T-helper 1 cell treated with Interleukin-12 subunit alpha and Interleukin-12 subunit beta and Interleukin-4 antibody, amounts not matched to agents 30 μg/mL and 1 μg/mL, for 36 hours (primary cell): ENCODE results near the gene ELFN1.

Source experiments
- H3K27ac Mint-ChIP-seq: one replicate; pipeline ENCODE4 v1.8.0; 2021; ENCODE audit warnings: mild to moderate bottlenecking, mixed read lengths
- H3K27me3 Mint-ChIP-seq: one replicate; pipeline ENCODE4 v1.8.0; 2021; ENCODE audit warnings: low read depth, mixed read lengths
- H3K36me3 Mint-ChIP-seq: one replicate; pipeline ENCODE4 v1.8.0; 2021; ENCODE audit warnings: low read depth, mixed read lengths
- H3K4me1 Mint-ChIP-seq: one replicate; pipeline ENCODE4 v1.8.0; 2021; ENCODE audit warnings: low read depth, mixed read lengths
- H3K4me3 Mint-ChIP-seq: one replicate; pipeline ENCODE4 v1.8.0; 2021; ENCODE audit warnings: mild to moderate bottlenecking, moderate library complexity, mixed read lengths
- H3K9me3 Mint-ChIP-seq: one replicate; pipeline ENCODE4 v1.8.0; 2021; ENCODE audit warnings: mixed read lengths

The ELFN1 gene

DNA sequence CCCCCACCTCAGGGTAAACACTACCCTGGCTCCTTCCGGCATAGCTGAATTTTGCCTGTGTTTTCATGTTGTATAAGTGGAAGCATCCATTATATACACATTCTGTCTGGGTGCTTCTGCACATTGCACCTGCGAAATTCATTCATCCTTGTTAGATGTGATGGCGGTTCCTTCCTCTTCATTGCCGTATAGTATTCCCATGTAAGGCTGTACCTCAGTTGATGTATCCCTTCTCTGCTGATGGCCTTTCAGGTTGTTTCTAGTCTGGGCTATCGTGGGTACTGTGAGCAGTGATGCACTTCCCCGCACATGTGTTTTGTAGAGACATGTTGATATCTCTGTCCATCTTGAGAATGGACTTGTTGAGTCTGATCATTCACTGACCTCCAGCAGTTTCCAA is 28.9 kb downstream of the ELFN1 start:
- Mint-ChIP-seq H3K4me1 (no peaks in the 10 kb centered on the region), H3K36me3 (no peaks in the 10 kb centered on the region), H3K27me3 (no peaks in the 10 kb centered on the region), H3K4me3 (no peak overlapping the region), H3K27ac (no peak overlapping the region), H3K9me3 (peaks cover 24% of the 10 kb centered on the region)

DNA sequence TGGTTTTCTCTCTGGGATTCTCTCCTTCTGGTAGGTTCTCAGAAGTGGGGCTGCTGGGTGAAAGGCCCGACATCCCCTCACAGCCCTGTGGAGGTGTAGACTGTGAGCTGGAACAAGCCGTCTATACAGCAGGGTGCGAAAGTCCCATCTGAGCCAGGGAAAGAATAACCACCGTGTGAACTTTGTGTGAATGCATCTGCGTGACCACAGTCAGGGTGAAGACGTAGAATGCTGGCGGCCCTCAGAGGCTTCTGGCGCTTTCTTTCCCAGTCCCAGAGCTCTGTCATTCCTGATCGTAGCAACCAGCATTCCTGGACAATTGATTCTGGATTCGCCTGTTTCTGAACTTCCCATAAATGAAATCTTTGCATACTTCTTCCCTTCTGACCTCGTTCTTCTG is 30.0 kb downstream of the ELFN1 start:
- peaks cover 24% of the 10 kb centered on the region for H3K9me3 Mint-ChIP-seq
- H3K27me3 Mint-ChIP-seq, result no peaks in the 10 kb centered on the region
- H3K27ac Mint-ChIP-seq, result no peak overlapping the region
- no peaks in the 10 kb centered on the region for H3K36me3 Mint-ChIP-seq
- H3K4me3 Mint-ChIP-seq, result no peak overlapping the region
- H3K4me1 Mint-ChIP-seq, result no peaks in the 10 kb centered on the region

DNA sequence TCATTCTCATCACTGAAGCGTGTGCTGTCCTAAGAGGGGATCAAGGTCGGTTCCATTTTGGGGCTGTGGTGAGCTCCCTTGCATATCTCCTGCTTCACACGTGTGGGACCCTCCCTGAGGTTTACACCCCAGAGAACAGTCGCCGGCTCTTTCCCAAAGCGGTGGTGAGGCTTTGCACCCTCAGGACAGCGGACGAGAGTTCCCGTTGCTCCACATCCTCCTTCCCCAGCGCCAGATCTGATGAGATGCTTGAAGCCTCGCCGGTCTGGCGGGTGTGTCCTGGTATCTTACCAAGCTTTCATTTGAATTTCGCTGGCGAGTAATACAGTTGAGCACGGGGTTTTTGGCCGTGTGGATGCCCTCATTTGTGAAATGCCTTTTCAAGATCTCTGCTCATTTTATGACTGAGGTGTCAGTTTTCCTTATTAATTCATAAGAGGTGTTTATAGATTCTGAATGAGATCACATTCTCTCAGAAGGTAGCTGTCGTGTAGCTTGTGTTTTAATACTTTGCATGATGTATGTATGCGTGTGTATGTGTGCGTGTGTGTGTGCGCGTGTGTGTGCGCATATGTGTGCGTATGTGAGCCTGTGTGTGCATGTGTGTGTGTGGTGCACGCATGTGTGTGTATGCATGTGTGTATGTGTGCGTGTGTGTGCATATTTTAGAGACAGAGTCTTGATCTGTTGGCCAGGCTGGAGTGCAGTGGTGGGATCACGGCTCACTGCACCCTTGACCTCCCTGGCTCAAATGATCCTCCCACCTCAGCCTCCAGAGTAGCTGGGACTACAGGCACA is 30.7 kb downstream of the ELFN1 start:
- H3K27ac Mint-ChIP-seq, result no peak overlapping the region
- H3K9me3 Mint-ChIP-seq, result peaks cover 24% of the 10 kb centered on the region
- no peaks in the 10 kb centered on the region for H3K36me3 Mint-ChIP-seq
- no peaks in the 10 kb centered on the region for H3K4me1 Mint-ChIP-seq
- H3K4me3 Mint-ChIP-seq, result no peak overlapping the region
- H3K27me3 Mint-ChIP-seq, result no peaks in the 10 kb centered on the region

DNA sequence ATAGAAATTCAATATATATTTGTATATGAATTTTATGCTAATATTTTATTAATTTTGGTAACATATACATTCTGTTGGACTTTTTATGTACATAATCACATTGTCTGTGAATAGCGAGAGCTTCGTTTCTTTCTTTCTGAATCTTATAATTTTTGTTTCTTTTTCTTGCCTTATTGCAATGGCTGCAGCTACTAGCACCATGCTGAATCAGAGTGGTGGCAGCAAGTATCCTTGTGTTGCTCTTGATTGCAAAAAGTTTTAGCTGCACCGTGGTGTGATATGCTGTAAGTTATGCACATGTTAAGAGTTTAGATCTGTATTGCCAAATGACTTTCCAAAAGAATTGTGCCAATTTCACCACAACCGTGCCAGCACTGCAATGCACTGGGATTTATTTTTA is 32.6 kb downstream of the ELFN1 start:
- Mint-ChIP-seq H3K27me3 (no peaks in the 10 kb centered on the region), H3K9me3 (peaks cover 24% of the 10 kb centered on the region), H3K4me3 (no peak overlapping the region), H3K36me3 (no peaks in the 10 kb centered on the region), H3K27ac (no peak overlapping the region), H3K4me1 (no peaks in the 10 kb centered on the region)

DNA sequence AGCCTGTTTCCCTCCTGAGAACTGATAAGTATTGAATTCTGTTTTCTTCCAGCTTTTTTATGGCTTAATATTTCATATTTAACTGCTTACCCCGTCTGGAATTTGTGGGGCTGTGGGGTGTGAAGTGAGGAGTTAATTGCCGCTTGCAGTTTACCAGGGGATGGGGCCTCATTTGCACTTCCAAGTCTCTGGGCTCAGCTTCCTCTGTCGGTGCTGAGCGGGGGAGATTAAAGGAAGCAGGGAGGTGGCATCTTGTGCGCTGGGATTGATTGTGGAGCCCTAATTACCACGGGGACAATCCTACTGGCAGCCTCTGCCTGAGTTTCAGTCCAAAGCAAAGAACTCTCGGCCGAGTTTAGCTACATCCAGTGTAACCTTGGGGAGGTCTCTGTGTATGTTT is 33.4 kb downstream of the ELFN1 start:
- no peak overlapping the region for H3K4me3 Mint-ChIP-seq
- peaks cover 24% of the 10 kb centered on the region for H3K9me3 Mint-ChIP-seq
- H3K27ac Mint-ChIP-seq, result no peak overlapping the region
- H3K4me1 Mint-ChIP-seq, result no peaks in the 10 kb centered on the region
- H3K27me3 Mint-ChIP-seq, result no peaks in the 10 kb centered on the region
- H3K36me3 Mint-ChIP-seq, result no peaks in the 10 kb centered on the region

DNA sequence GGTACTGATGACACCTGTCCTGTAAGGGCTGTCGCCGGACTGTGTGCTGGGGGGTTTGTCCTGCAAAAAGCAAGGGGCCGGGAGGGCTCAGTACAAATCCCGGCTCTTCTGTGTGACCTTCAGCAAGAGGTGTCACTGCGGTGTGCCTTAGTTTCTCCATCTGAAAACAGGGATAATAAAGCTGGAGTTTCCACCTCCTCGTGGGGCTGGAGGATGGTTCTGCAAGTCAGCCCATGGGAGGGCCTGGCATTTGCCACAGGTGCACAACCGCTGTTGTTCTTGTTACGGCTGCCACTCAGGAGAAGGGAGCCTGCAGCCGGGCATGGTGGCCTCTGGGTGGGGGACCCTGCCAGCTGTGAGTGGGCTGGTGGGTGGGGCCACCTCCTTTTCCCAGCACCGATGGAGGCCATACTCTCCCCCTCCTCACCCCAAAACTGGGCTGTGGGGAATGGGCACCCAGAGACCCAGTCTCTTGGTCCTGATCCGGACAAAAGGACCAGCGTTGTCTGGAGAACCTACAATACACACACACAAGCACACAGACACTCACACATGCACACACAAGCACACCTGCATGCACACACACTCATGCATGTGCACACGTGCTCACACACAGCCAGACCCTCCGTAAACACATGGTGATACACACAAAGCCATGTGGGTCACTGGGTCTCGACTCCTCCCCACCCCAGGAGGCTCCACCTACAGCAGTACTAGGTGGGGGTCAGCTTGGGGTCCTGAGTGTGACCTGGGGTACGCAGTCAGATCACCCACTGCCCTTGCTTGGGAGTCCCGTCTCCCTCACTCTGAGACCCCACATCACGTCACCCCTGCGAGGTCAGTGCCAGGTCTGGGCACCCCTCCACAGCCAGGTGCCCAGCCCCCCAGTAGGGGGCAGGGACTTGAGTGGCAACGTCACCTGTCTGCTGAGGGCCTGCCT is 34.1 kb downstream of the ELFN1 start:
- peaks cover 27% of the 10 kb centered on the region for H3K9me3 Mint-ChIP-seq
- no peaks in the 10 kb centered on the region for H3K4me1 Mint-ChIP-seq
- H3K36me3 Mint-ChIP-seq, result no peaks in the 10 kb centered on the region
- no peaks in the 10 kb centered on the region for H3K27me3 Mint-ChIP-seq
- H3K27ac Mint-ChIP-seq, result no peak overlapping the region
- no peak overlapping the region for H3K4me3 Mint-ChIP-seq

DNA sequence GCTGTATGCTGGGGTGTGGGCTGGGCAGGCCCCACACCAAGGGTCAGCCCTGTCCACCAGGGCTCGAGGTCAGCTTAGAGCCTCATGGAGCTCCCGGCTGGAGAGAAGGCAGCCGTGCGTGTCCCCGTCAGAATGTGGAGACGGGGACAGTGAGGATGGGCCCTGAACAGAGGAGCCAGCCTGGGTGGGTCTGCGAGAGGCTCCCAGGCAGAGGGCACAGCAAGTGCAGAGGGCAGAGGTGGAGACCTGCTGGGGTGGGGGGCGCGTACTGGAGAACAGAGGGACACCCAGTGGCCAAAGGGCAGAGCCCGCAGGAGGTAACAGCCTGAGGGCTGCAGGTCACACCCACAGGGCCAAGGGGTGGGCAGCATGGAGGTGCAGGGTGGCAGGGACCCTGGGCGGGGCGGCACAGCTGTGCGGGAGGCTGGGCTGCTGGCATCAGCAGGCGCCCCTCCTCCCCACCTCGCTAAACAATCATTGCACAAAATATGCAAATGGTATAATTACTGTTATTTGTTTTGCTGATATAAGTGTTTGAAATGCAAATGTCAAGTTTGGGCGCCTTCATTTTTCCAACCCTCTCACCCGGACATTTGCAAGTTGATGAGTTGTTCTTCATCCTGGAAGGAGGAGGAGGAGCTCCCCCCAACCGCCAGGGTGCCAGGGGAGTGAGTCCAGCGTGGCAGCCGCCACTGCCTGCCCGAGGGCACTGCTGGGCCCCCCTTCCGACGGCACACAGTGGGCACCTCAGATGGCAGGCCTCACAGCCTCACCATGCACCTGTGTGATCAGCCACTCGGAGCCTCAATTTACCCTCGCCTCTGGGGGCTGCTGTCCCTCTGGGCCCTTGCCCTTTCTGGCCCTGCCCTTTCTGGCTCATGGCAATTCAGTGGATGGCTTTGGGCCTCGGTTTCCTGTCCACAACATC is 35.0 kb downstream of the ELFN1 start:
- Mint-ChIP-seq H3K36me3 (no peaks in the 10 kb centered on the region), H3K27ac (no peak overlapping the region), H3K4me1 (no peaks in the 10 kb centered on the region), H3K4me3 (no peak overlapping the region), H3K9me3 (peaks cover 34% of the 10 kb centered on the region), H3K27me3 (no peaks in the 10 kb centered on the region)

DNA sequence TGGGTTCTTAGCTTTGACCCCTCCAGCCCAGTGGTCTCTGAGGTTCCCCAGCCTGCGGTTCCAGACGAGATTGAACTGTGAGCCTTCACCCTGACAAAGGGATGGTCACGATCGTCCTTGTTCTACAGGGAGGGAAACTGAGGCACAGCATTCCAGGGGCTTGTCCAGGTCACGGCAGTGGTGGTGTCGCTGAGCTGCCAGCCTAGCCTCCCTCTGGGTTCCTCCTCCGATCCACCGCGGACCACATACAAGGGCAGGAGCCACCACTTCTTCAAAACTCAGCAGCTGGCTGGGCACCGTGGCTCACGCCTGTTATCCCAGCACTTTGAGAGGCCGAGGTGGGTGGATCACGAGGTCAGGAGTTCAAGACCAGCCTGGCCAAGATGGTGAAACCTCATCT is 35.8 kb downstream of the ELFN1 start:
- no peak overlapping the region for H3K4me3 Mint-ChIP-seq
- no peaks in the 10 kb centered on the region for H3K27me3 Mint-ChIP-seq
- H3K27ac Mint-ChIP-seq, result no peak overlapping the region
- H3K9me3 Mint-ChIP-seq, result peaks cover 29% of the 10 kb centered on the region
- no peaks in the 10 kb centered on the region for H3K36me3 Mint-ChIP-seq
- H3K4me1 Mint-ChIP-seq, result no peaks in the 10 kb centered on the region

DNA sequence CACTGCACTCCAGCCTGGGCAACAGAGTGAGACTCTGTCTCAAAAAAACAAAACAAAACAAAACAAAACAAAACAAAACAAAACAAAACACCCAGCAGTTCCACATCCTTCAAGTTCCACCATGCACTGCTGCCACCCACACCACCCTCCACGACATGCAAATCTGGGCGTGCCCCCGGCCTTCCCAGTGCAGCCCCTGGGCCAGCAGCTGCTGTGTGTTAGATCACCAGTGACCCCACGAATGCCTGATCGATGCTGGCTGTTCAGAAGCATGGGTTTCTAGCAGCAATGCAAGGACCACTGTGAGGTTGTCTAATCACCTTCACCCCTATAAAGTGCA is 36.3 kb downstream of the ELFN1 start:
- Mint-ChIP-seq H3K27ac (no peak overlapping the region), H3K4me1 (no peaks in the 10 kb centered on the region), H3K4me3 (no peak overlapping the region), H3K36me3 (no peaks in the 10 kb centered on the region), H3K9me3 (peaks cover 28% of the 10 kb centered on the region), H3K27me3 (no peaks in the 10 kb centered on the region)

DNA sequence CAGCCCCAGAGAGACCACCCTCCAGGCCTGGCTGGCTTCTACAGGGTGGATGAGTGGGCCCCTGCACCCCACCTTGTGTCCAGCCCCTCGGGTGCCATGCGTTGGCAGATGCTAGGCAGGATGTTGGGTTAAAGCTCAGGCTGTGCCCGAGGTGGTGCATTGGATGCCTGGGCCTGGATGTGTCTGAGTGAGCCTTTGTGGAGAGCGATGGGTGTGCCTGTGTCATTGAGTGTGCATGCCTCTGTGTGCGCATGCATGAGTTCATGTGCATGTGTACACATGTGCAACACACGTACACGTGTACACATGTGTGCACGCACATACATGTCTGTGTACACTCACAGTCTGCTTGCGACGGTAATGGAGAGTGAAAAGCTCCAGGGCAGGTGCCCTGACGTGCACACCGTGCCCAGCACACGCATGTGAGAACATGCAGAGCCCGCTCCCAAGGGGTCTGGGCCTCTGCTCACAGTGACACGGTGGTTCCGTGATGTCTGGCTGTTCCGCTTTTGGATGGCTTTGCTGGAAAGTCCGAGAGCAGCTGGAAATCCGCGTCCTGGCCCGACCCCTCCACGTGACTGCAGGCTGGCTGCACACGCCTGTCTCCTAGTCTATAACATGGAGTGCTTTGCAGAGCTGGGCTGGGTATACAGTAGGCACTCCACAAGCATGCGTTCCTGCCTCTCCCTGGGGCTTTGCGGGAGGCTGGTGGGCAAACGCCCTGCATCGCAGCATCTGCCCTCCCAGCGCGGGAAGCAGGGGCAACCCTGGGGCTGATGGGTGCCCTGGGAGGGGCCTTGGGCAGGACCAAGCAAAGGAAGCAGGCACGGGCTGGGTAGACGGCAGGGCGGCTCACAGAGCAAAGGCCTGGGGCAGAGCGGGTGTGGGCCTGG is 36.9 kb downstream of the ELFN1 start:
- no peaks in the 10 kb centered on the region for H3K4me1 Mint-ChIP-seq
- H3K36me3 Mint-ChIP-seq, result no peaks in the 10 kb centered on the region
- peaks cover 24% of the 10 kb centered on the region for H3K9me3 Mint-ChIP-seq
- H3K27me3 Mint-ChIP-seq, result no peaks in the 10 kb centered on the region
- no peak overlapping the region for H3K4me3 Mint-ChIP-seq
- H3K27ac Mint-ChIP-seq, result no peak overlapping the region

DNA sequence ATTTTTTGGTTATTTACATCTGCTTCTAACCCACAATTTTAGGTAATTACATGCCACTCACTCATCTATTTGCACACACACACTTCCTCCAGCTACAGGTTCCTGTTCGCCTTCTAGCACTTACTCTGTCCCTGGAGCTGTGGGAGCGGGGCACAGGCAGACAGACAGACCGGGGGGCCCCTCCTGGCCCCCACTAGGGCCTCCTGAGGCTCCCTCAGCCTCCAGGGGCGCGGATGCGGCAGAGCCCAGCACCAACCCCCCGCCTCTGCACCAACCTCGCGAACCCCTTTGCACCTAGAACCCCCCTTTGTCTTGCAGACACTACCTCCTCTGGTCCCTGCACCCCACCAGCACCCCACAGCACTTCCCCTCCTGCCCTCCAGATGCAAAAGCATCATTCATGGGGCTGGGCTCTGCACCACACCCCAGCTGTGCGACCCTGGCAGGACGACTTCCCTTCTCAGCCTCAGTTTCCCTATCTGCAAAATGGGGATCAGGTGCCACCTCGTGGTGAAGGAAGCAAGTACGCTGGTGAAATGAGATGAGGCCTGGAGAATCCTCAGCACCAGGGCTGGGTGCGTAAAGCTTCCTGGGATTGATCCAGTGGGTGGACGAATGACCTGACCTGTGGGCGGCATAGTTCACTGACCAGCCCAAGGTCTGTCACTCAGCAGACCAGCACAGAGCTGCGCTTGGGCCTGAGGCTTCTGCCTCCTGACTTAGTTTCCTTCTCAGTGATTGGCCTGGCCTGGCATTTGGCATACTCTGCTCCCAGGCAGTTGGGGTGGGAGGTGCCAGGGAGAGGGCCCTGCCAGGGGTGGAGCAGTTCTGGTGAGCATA is 37.9 kb downstream of the ELFN1 start:
- Mint-ChIP-seq H3K27me3 (no peaks in the 10 kb centered on the region), H3K27ac (no peak overlapping the region), H3K4me1 (no peaks in the 10 kb centered on the region), H3K9me3 (peaks cover 16% of the 10 kb centered on the region), H3K36me3 (no peaks in the 10 kb centered on the region), H3K4me3 (no peak overlapping the region)

DNA sequence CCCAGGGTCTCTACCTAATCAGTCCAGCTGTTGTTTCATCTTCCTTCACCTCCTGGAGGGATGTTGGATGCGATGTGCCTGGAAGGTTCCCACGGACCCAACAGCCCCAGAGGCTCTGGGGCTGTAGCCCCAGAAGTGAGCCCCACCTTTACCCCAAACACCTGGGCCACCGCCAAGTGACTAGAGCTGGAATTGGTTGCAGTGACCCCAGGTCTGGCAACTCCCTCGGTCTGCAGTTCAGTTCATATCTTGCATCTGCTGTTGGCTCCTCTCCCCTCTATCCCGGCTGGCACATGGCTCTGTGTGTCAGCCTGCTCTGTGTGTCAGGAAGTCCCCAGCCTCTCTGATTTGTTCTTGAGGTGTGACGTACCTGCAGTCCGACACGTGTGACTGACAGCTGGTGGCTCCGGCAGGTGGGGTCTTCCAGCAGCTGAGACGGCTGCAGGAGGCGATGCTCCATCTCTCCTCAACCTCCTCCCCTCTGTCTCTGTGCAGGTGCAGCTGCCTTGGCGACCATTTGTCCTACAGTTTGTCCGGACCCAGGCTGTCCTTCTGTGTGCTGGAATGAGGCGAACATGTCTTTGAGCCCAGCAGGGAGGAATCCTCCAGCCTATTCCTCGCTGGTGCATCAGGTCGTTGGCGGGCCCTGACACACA is 38.6 kb downstream of the ELFN1 start:
- H3K27ac Mint-ChIP-seq, result no peak overlapping the region
- no peaks in the 10 kb centered on the region for H3K4me1 Mint-ChIP-seq
- no peaks in the 10 kb centered on the region for H3K27me3 Mint-ChIP-seq
- peaks cover 10% of the 10 kb centered on the region for H3K9me3 Mint-ChIP-seq
- H3K36me3 Mint-ChIP-seq, result no peaks in the 10 kb centered on the region
- H3K4me3 Mint-ChIP-seq, result no peak overlapping the region

DNA sequence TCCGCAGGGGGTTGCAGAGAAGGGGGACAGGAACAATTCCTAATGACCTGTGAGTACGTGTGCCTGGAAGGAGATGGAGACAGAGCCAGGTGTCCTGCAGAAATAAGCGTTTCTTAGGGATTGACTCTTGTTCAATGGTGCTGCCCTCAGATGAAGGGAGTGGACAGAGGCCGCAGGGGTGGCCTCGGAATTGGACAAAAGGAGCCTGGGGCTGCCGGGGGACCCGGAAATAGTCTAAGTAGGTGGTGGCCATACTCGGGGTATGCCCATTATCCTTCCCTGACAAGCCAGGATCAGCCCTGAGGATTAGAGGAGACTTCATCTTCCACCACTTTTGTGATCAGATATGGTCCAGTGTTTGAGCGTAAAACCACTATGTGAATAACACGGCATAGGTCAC is 39.2 kb downstream of the ELFN1 start:
- Mint-ChIP-seq H3K27me3 (no peaks in the 10 kb centered on the region), H3K9me3 (peaks cover 10% of the 10 kb centered on the region), H3K27ac (no peak overlapping the region), H3K4me1 (no peaks in the 10 kb centered on the region), H3K36me3 (no peaks in the 10 kb centered on the region), H3K4me3 (no peak overlapping the region)
